ENCODE data around the gene OR8J1.

DNA sequence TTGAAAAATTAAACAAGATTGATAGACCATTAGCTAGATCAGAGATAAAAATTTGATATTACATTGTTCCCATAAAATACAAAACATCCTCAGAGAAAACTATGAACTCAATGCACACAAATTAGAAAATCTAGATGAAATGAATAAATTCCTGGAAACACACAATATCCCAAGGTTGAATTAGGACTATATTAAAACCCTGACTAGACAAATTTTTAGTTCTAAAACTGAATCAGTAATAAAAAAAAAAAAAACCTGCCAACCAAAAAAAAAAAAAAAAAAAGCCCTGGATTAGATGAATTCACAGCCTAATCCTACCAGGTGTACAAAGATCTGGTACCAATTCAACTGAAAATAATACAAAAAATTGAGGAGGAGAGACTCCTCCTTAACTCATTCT is 13.8 kb upstream of the OR8J1 start:
- TF ChIP-seq, protein P1, sequence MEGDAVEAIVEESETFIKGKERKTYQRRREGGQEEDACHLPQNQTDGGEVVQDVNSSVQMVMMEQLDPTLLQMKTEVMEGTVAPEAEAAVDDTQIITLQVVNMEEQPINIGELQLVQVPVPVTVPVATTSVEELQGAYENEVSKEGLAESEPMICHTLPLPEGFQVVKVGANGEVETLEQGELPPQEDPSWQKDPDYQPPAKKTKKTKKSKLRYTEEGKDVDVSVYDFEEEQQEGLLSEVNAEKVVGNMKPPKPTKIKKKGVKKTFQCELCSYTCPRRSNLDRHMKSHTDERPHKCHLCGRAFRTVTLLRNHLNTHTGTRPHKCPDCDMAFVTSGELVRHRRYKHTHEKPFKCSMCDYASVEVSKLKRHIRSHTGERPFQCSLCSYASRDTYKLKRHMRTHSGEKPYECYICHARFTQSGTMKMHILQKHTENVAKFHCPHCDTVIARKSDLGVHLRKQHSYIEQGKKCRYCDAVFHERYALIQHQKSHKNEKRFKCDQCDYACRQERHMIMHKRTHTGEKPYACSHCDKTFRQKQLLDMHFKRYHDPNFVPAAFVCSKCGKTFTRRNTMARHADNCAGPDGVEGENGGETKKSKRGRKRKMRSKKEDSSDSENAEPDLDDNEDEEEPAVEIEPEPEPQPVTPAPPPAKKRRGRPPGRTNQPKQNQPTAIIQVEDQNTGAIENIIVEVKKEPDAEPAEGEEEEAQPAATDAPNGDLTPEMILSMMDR (IDR thresholded peaks at IDR 0.05): no peak
- no peak for TF ChIP-seq POLR2A (IDR thresholded peaks at IDR 0.05)
